HepG2 (cell line): ENCODE measurements around the gene SLC9A5. TPM values are rescaled to one million over a fixed set of nuclear protein-coding genes. Genes with fewer than 3 reads are reported as not detected.
A peak's percentile ranks its signal among the peaks of the same experiment; 100 is the strongest.

Experiments
- ATAC-seq: fragments of 200-7000 bp; cut with Tn5 transposase; 3 replicates; pipeline ENCODE4 v1.9.1; 2020; ENCODE audit warnings: mild to moderate bottlenecking, moderate library complexity
- BruUV-seq: library from RNA; stranded (reverse); fragments of 400-500 nt; replicated peaks from 2 replicates; lab custom pipeline; 2021; lab: Mats Ljungman, UMichigan
- CTCF ChIA-PET: fragments of 300-600 bp; formaldehyde crosslinking; extraction: SDS; loops from one replicate; lab custom pipeline; 2021; ENCODE audit warnings: low total read pairs, inconsistent platforms, low intra/inter-chr PET ratio; lab: Yijun Ruan, JAX
- POLR2A ChIA-PET: fragments of 350-600 bp; sonication (Branson Sonifier 250); formaldehyde crosslinking; loops from one replicate; lab custom pipeline; 2020; ENCODE audit warnings: antibody characterized with exemption, inconsistent platforms; lab: Yijun Ruan, JAX
- DNase-seq: peaks from one replicate; pipeline ENCODE4 v3.0.0-alpha.2; 2015; ENCODE audit warnings: low spot score
- FAIRE-seq: peaks from 3 replicates; lab custom pipeline; 2011; peaks lifted over from hg19 to GRCh38; lab: Jason Lieb, UNC
- H2AFZ ChIP-seq: one replicate; pipeline ENCODE4 v1.6.1; 2011; ENCODE audit warnings: low read length, inconsistent platforms
- H3K27ac ChIP-seq: fragments of 300-600 bp; 3 replicates; pipeline ENCODE4 v1.8.0; 2011; ENCODE audit warnings: mixed run types, mild to moderate bottlenecking, mixed read lengths, low read length, inconsistent platforms; ENCODE audit not compliant: insufficient read depth; ENCODE audit errors: extremely low read length
- H3K27me3 ChIP-seq, 2 experiments: fragments of 200-600 bp in 1 of 2; 2 replicates in 1 of 2; 3 replicates in 1 of 2; pipeline versions ENCODE4 v1.6.0 to v1.8.0; 2011; ENCODE audit warnings: low read length in 2 of 2, mild to moderate bottlenecking in 2 of 2, moderate library complexity in 2 of 2, inconsistent platforms in 1 of 2; ENCODE audit not compliant: insufficient read depth in 2 of 2, control insufficient read depth in 1 of 2
- H3K36me3 ChIP-seq, 2 experiments: fragments of 200-600 bp in 1 of 2; replicated peaks in 1 of 2; 2 replicates in 1 of 2; 3 replicates in 1 of 2; pipeline versions ENCODE4 v1.5.1 to v1.8.0; 2011; ENCODE audit warnings: low read length in 2 of 2, inconsistent platforms in 1 of 2; ENCODE audit not compliant: insufficient read depth in 2 of 2, control insufficient read depth in 1 of 2
- H3K4me1 ChIP-seq: 2 replicates; pipeline ENCODE4 v1.5.1; 2012; ENCODE audit warnings: low read length, inconsistent platforms; ENCODE audit not compliant: insufficient read depth
- H3K4me2 ChIP-seq: 2 replicates; pipeline ENCODE4 v1.6.0; 2011; ENCODE audit warnings: low read depth, low read length, inconsistent platforms
- H3K4me3 ChIP-seq, 3 experiments: fragments of 200-600 bp in 1 of 3; sonication (generic), shearing (Covaris generic) in 1 of 3; replicated peaks in 1 of 3; 2 replicates each; pipeline ENCODE4 v1.5.1; 2011 to 2016; ENCODE audit warnings: low read length in 3 of 3, inconsistent platforms in 2 of 3, low read depth in 2 of 3, mild to moderate bottlenecking in 2 of 3, control low read depth in 1 of 3, mixed read lengths in 1 of 3; ENCODE audit not compliant: insufficient read depth in 1 of 3
- H3K79me2 ChIP-seq: one replicate; pipeline ENCODE4 v1.6.1; 2011; ENCODE audit warnings: low read length, inconsistent platforms; ENCODE audit not compliant: insufficient read depth
- H3K9ac ChIP-seq: 2 replicates; pipeline ENCODE4 v1.6.0; 2011; ENCODE audit warnings: mild to moderate bottlenecking, low read depth, low read length, inconsistent platforms; ENCODE audit not compliant: insufficient read depth
- H3K9me3 ChIP-seq: 2 replicates; pipeline ENCODE4 v1.5.1; 2012; ENCODE audit warnings: mild to moderate bottlenecking, low read length
- H4K20me1 ChIP-seq: 2 replicates; pipeline ENCODE4 v1.6.0; 2011; ENCODE audit warnings: inconsistent platforms, mild to moderate bottlenecking, low read length, moderate library complexity; ENCODE audit not compliant: insufficient read depth
- ELF4 ChIP-seq: sonication (generic); formaldehyde crosslinking; IDR thresholded peaks from 2 replicates; pipeline ENCODE4 v1.5.0; 2020; ENCODE audit warnings: missing genetic modification reagents, mild to moderate bottlenecking, moderate library complexity, borderline replicate concordance
- MIXL1 ChIP-seq: IDR thresholded peaks from 2 replicates; pipeline ENCODE4 v1.6.1; 2016
- RXRA ChIP-seq: sonication (generic); formaldehyde crosslinking; IDR thresholded peaks from 2 replicates; pipeline ENCODE4 v1.5.1; 2020; ENCODE audit warnings: missing genetic modification reagents
- SPEN ChIP-seq: sonication (generic); formaldehyde crosslinking; IDR thresholded peaks from 2 replicates; pipeline ENCODE4 v1.5.1; 2020; ENCODE audit warnings: low read depth, mild to moderate bottlenecking, missing genetic modification reagents
- TCF7L2 ChIP-seq: IDR thresholded peaks from 2 replicates; pipeline ENCODE4 v1.6.1; 2011; ENCODE audit warnings: mild to moderate bottlenecking, low read depth, low read length, moderate library complexity
- ZNF263 ChIP-seq: sonication (generic); formaldehyde crosslinking; IDR thresholded peaks from 2 replicates; pipeline ENCODE4 v1.4.0; 2020; ENCODE audit warnings: missing genetic modification reagents
- ZNF343 ChIP-seq: sonication (generic); formaldehyde crosslinking; IDR thresholded peaks from 2 replicates; pipeline ENCODE4 v1.4.0; 2020; ENCODE audit warnings: mild to moderate bottlenecking, missing genetic modification reagents
- ZNF546 ChIP-seq: sonication (generic); formaldehyde crosslinking; conservative IDR thresholded peaks from 2 replicates; pipeline ENCODE4 v1.8.1; 2023; ENCODE audit warnings: mild to moderate bottlenecking, missing genetic modification reagents
- ZNF550 ChIP-seq: sonication (generic); formaldehyde crosslinking; IDR thresholded peaks from 2 replicates; pipeline ENCODE4 v1.4.0; 2020; ENCODE audit warnings: mild to moderate bottlenecking, missing genetic modification reagents, borderline replicate concordance
- ZSCAN29 ChIP-seq: sonication (generic); formaldehyde crosslinking; conservative IDR thresholded peaks from 2 replicates; pipeline ENCODE4 v1.4.0; 2020; ENCODE audit warnings: mild to moderate bottlenecking, missing genetic modification reagents
- WGBS: methylation state at CpG from one replicate; pipeline ENCODE4 v1.1.6; 2017; ENCODE audit warnings: low lambda C conversion rate; 5-methylcytosine and 5-hydroxymethylcytosine counted together
- in situ Hi-C: cut with HindIII; loops from 2 replicates; pipeline ENCODE4 v1.10.0; 2017; ENCODE audit warnings: low pct_unique_long_range_greater_than_20kb; ENCODE audit not compliant: extremely low pct_ligation_motif_present
- intact Hi-C: fragments of 100-400 bp; cut with micrococcal nuclease; formaldehyde crosslinking; loops from one replicate; pipeline ENCODE4 v1.10.0; 2022; ENCODE audit not compliant: unreplicated experiment
- polyA plus RNA-seq, 8 experiments: library from polyadenylated mRNA; depleted of rRNA in 3 of 8; stranded (reverse) in 7 of 8; unstranded in 1 of 8; fragments of >200 nt; fragmentation: Illumina TruSeq in 4 of 8; extraction: Trizol in 4 of 8; gene quantifications; 2 replicates each; pipeline versions ENCODE4 v1.2.1 to v1.2.3, GENCODE V29; 2011 to 2016; ENCODE audit warnings: low read depth in 4 of 8, missing spikeins in 1 of 8, mixed read lengths in 1 of 8; ENCODE audit not compliant: insufficient read depth in 1 of 8
- total RNA-seq, 5 experiments: library from RNA; depleted of rRNA; stranded (reverse); fragments of >200 nt; fragmentation: Illumina TruSeq; extraction: Trizol; gene quantifications; 2 replicates each; pipeline ENCODE4 v1.2.3, GENCODE V29; 2016; ENCODE audit warnings: low read depth in 1 of 5
- TF ChIP-seq, protein P1 (sequence below): sonication (generic); formaldehyde crosslinking; IDR thresholded peaks from 2 replicates; pipeline ENCODE4 v1.8.1; 2022; ENCODE audit warnings: mild to moderate bottlenecking, missing genetic modification reagents
- TF ChIP-seq, protein P2 (sequence below): sonication (generic); formaldehyde crosslinking; conservative IDR thresholded peaks from 2 replicates; pipeline ENCODE4 v1.8.0; 2022; ENCODE audit warnings: low read depth, missing genetic modification reagents
- TF ChIP-seq, protein P3 (sequence below): sonication (generic); formaldehyde crosslinking; conservative IDR thresholded peaks from 2 replicates; pipeline ENCODE4 v1.4.0; 2020; ENCODE audit warnings: missing genetic modification reagents
- TF ChIP-seq, protein P4 (sequence below): sonication (generic); formaldehyde crosslinking; IDR thresholded peaks from 2 replicates; pipeline ENCODE4 v1.4.0; 2020; ENCODE audit warnings: missing genetic modification reagents

The SLC9A5 gene
- total and polyA plus RNA-seq, 2 of the 13 experiments (the other 11 are each of a cell fraction or from before 2014, with no cell fraction given), result 0.58 to 1.4 TPM

- Histone ChIP-seq H3K4me3 (no peak overlapping the region), H3K27ac (no peak overlapping the region), H3K9ac (no peak overlapping the region), H3K9me3 (no peaks in the 10 kb centered on the region), H2AFZ (no peak overlapping the region), H3K4me1 (peaks cover 60% of the 10 kb centered on the region), H3K79me2 (no peaks in the 10 kb centered on the region), H3K4me2 (no peak overlapping the region), H3K27me3 (no peaks in the 10 kb centered on the region), H3K36me3 (peaks cover 3 to 5% of the 10 kb centered on the region in 2 experiments; a peak in 3 of 5 replicates), H4K20me1 (no peaks in the 10 kb centered on the region)
- no peak for DNase-seq
- CTCF ChIA-PET, result no interaction called here
- in situ Hi-C loops (no loop called here), intact Hi-C loops (no loop called here)
- BruUV-seq, result no TSS peak
- 72% methylated on average over 10 of the region's 11 CpGs for WGBS
- POLR2A ChIA-PET, result interaction anchor here (0.8 to 3.0 kb wide), 9 partner anchors 10 to 38 kb away, joined by 3 to 17 read pairs (median 5); partner anchors contain the start of genes E2F4, NOL3 and TMEM208
- FAIRE-seq, result no peak
- no peak for ATAC-seq
- TF ChIP-seq ELF4 (CRISPR knock-in tag) (no peak), ZSCAN29 (CRISPR knock-in tag) (0 out of 2 replicates have a peak, but pooled peaks have one; percentile 3), RXRA (no peak), ZNF263 (CRISPR knock-in tag) (0 out of 2 replicates have a peak, but pooled peaks have one; percentile 25), ZNF546 (CRISPR knock-in tag) (0 out of 2 replicates have a peak, but pooled peaks have one; percentile 11), ZNF343 (CRISPR knock-in tag) (no peak), ZNF550 (no peak), MIXL1 (CRISPR knock-in tag) (no peak), TCF7L2 (no peak), SPEN (no peak)
- TF ChIP-seq, protein P1, sequence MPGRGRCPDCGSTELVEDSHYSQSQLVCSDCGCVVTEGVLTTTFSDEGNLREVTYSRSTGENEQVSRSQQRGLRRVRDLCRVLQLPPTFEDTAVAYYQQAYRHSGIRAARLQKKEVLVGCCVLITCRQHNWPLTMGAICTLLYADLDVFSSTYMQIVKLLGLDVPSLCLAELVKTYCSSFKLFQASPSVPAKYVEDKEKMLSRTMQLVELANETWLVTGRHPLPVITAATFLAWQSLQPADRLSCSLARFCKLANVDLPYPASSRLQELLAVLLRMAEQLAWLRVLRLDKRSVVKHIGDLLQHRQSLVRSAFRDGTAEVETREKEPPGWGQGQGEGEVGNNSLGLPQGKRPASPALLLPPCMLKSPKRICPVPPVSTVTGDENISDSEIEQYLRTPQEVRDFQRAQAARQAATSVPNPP (CRISPR knock-in tag), result no peak
- TF ChIP-seq, protein P2, sequence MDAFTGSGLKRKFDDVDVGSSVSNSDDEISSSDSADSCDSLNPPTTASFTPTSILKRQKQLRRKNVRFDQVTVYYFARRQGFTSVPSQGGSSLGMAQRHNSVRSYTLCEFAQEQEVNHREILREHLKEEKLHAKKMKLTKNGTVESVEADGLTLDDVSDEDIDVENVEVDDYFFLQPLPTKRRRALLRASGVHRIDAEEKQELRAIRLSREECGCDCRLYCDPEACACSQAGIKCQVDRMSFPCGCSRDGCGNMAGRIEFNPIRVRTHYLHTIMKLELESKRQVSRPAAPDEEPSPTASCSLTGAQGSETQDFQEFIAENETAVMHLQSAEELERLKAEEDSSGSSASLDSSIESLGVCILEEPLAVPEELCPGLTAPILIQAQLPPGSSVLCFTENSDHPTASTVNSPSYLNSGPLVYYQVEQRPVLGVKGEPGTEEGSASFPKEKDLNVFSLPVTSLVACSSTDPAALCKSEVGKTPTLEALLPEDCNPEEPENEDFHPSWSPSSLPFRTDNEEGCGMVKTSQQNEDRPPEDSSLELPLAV (CRISPR knock-in tag), result no peak
- TF ChIP-seq, protein P3, sequence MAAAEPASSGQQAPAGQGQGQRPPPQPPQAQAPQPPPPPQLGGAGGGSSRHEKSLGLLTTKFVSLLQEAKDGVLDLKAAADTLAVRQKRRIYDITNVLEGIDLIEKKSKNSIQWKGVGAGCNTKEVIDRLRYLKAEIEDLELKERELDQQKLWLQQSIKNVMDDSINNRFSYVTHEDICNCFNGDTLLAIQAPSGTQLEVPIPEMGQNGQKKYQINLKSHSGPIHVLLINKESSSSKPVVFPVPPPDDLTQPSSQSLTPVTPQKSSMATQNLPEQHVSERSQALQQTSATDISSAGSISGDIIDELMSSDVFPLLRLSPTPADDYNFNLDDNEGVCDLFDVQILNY (CRISPR knock-in tag), result no peak
- TF ChIP-seq, protein P4, sequence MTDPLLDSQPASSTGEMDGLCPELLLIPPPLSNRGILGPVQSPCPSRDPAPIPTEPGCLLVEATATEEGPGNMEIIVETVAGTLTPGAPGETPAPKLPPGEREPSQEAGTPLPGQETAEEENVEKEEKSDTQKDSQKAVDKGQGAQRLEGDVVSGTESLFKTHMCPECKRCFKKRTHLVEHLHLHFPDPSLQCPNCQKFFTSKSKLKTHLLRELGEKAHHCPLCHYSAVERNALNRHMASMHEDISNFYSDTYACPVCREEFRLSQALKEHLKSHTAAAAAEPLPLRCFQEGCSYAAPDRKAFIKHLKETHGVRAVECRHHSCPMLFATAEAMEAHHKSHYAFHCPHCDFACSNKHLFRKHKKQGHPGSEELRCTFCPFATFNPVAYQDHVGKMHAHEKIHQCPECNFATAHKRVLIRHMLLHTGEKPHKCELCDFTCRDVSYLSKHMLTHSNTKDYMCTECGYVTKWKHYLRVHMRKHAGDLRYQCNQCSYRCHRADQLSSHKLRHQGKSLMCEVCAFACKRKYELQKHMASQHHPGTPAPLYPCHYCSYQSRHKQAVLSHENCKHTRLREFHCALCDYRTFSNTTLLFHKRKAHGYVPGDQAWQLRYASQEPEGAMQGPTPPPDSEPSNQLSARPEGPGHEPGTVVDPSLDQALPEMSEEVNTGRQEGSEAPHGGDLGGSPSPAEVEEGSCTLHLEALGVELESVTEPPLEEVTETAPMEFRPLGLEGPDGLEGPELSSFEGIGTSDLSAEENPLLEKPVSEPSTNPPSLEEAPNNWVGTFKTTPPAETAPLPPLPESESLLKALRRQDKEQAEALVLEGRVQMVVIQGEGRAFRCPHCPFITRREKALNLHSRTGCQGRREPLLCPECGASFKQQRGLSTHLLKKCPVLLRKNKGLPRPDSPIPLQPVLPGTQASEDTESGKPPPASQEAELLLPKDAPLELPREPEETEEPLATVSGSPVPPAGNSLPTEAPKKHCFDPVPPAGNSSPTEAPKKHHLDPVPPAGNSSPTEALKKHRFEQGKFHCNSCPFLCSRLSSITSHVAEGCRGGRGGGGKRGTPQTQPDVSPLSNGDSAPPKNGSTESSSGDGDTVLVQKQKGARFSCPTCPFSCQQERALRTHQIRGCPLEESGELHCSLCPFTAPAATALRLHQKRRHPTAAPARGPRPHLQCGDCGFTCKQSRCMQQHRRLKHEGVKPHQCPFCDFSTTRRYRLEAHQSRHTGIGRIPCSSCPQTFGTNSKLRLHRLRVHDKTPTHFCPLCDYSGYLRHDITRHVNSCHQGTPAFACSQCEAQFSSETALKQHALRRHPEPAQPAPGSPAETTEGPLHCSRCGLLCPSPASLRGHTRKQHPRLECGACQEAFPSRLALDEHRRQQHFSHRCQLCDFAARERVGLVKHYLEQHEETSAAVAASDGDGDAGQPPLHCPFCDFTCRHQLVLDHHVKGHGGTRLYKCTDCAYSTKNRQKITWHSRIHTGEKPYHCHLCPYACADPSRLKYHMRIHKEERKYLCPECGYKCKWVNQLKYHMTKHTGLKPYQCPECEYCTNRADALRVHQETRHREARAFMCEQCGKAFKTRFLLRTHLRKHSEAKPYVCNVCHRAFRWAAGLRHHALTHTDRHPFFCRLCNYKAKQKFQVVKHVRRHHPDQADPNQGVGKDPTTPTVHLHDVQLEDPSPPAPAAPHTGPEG (CRISPR knock-in tag), result 0 out of 2 replicates have a peak, but pooled peaks have one; percentile 8
Measured at GRCh38 chr16:67208154-67208896, 40.5 kb upstream of the SLC9A5 start.
